GM06990 (cell line): ENCODE results near the gene MRGPRX2.

Experiments
- DNase-seq: peaks from one replicate; pipeline ENCODE4 v3.0.0-alpha.2; 2011; ENCODE audit not compliant: insufficient read length; ENCODE audit errors: extremely low read depth
- H3K27me3 ChIP-seq: replicated peaks from 2 replicates; pipeline ENCODE4 v1.6.0; 2011; ENCODE audit warnings: low read length; ENCODE audit not compliant: control insufficient read depth, insufficient read depth
- H3K36me3 ChIP-seq: 2 replicates; pipeline ENCODE4 v1.5.1; 2011; ENCODE audit warnings: low read length; ENCODE audit not compliant: control insufficient read depth, insufficient read depth
- H3K4me3 ChIP-seq: replicated peaks from 2 replicates; pipeline ENCODE4 v1.5.1; 2011; ENCODE audit warnings: low read depth, mild to moderate bottlenecking, control low read depth, low read length
- CTCF ChIP-seq: IDR thresholded peaks from 2 replicates; pipeline ENCODE4 v1.5.1; 2011; ENCODE audit warnings: low read length, control low read depth, mild to moderate bottlenecking, inconsistent platforms; ENCODE audit not compliant: insufficient read depth, poor library complexity, severe bottlenecking

MRGPRX2 gene

DNA sequence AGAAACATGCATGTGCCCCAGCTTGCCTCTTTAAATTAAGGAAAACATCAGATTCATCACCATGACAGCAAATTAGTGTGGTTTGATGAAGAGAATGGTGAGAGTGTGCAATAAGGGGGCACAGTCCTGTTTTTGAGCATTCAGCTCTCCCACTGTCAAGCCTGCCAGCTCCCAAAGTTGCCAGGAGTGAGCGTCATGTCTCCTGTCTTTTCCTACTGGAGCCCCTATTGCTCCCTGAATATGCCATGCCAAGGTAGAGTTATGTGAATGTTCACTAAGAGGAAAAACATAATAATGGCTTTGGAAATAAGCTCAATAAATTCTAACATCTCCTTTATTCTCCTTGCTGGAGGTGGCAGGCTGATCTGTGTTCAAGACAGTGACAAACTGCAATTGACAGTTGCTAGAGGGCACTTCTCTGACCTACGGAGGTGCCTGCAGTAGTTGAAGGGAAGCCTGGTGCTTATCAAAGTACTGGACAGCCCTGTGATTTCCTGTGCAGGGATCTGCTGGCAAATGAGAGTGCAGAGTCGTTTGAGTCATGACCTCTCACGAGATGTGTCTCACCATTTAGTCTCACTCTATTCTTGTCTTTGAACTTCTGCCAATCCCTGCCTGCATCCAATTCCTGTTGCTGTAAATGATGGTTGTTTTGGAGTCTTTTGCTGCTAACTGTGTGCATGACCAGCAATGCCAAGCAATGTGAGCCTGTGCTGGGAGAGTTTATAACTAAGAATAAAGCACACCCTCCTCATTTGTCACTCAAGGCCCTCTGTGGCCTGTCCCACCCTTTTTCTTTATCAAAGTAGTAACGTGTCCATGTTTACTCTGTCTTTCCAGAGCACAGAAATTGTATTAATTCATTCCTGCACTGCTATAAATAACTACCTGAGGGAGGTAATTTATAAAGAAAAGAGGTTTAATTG lies 34.8 kb downstream of the MRGPRX2 start:
- no peak for DNase-seq
- Histone ChIP-seq H3K4me3 (no peak overlapping the region), H3K27me3 (no peaks in the 10 kb centered on the region; the same call in 1 of the 2 replicates), H3K36me3 (no peaks in the 10 kb centered on the region)
- no peak for TF ChIP-seq CTCF

DNA sequence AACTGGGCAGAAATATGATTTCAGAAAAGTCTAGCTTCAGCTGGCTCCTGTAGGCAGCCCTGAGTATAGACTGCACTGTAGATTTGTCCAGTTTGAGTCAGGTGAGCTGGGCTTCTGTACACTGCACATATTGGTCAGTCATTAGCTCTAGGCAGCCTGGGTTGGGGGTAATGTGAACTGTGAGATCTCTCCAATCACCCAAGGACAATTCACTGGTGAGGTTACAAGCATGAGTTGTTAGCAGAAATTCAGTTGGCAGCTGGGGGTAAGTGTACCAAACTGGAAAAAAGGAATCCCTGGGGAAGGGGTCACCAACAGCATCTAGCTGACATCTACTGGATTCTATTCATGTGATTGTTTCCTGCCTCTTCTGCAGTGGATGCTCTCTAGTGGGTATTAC lies 39.7 kb downstream of the MRGPRX2 start:
- Histone ChIP-seq H3K27me3 (no peaks in the 10 kb centered on the region; the same call in 1 of the 2 replicates), H3K4me3 (no peak overlapping the region)
- no peak for TF ChIP-seq CTCF

DNA sequence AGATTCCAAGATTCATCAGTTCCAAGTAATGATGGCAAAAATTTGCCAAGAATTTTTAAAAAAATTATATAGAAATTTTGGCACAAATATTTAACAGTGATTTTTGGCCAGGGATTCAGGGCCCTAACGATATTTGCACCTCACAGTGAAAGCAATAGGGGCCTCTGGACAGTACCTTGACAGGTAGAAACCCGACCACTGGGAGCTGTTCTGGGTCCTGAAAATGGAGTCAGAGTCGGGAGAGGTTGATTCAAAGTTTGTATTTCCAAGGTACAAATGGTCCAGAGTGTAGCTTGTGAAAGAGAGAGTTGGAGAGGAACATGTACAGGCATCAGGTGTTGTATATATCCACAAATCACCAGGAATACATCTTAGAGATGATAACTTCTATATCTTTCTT lies 41.6 kb downstream of the MRGPRX2 start:
- no peaks in the 10 kb centered on the region for H3K36me3 ChIP-seq
- H3K4me3 ChIP-seq, result no peak overlapping the region
- no peak for TF ChIP-seq CTCF
- DNase-seq, result no peak
- no peaks in the 10 kb centered on the region; the same call in 1 of the 2 replicates for H3K27me3 ChIP-seq

More for the DNA sequence above, 39.7 kb downstream of the MRGPRX2 start:
- no peak for DNase-seq
- H3K36me3 ChIP-seq, result no peaks in the 10 kb centered on the region

GRCh38 chr11:19013181-19013857 lies 47.2 kb downstream of the MRGPRX2 start:
- DNase-seq, result no peak
- Histone ChIP-seq H3K36me3 (no peaks in the 10 kb centered on the region), H3K4me3 (no peak overlapping the region), H3K27me3 (no peaks in the 10 kb centered on the region)
- TF ChIP-seq CTCF, result peak; percentile 40

GRCh38 chr11:19012636-19013035 lies 47.9 kb downstream of the MRGPRX2 start:
- no peak for DNase-seq
- H3K36me3 ChIP-seq, result no peaks in the 10 kb centered on the region
- H3K4me3 ChIP-seq, result no peak overlapping the region
- H3K27me3 ChIP-seq, result no peaks in the 10 kb centered on the region
- TF ChIP-seq CTCF, result no peak
